HCT116 (cell line): ENCODE data around the gene MBD6.

Source experiments
- CTCF ChIP-seq, 3 experiments: fragments of 200-600 bp in 1 of 3; sonication (generic) in 1 of 3; IDR thresholded peaks in 2 of 3; conservative IDR thresholded peaks in 1 of 3; 2 replicates each; pipeline ENCODE4 v1.5.1; 2012 to 2017; ENCODE audit warnings: low read depth in 2 of 3, low read length in 2 of 3, antibody characterized with exemption in 1 of 3, borderline replicate concordance in 1 of 3, control low read depth in 1 of 3, mild to moderate bottlenecking in 1 of 3, mixed read lengths in 1 of 3, mixed run types in 1 of 3, moderate library complexity in 1 of 3; ENCODE audit not compliant: insufficient read depth in 1 of 3
- POLR2A ChIP-seq: IDR thresholded peaks from 2 replicates; pipeline ENCODE4 v1.7.0; 2011; ENCODE audit warnings: borderline replicate concordance; ENCODE audit not compliant: insufficient read depth, insufficient read length; ENCODE audit errors: extremely low read depth
- POLR2AphosphoS5 ChIP-seq: IDR thresholded peaks from 2 replicates; pipeline ENCODE4 v1.6.1; 2011; ENCODE audit warnings: mild to moderate bottlenecking, low read depth, low read length, moderate library complexity

GRCh38 chr12:57479043-57479375, 43.6 kb upstream of the MBD6 start:
- TF ChIP-seq CTCF (IDR thresholded peaks at IDR 0.05 in 2 of 3, conservative IDR thresholded peaks at IDR 0.05 in 1 of 3; ENCODE audit: borderline replicate concordance in 1 of 3, insufficient read depth in 1 of 3, low read depth in 2 of 3, low read length in 2 of 3): no peak
- no peak for TF ChIP-seq POLR2A
- TF ChIP-seq POLR2AphosphoS5: no peak
